HEK293 (cell line): ENCODE data around the gene COL4A1.

Experiments
- CTCF ChIA-PET: fragments of 350-600 bp; formaldehyde crosslinking; extraction: SDS; loops from one replicate; lab custom pipeline; 2021; ENCODE audit warnings: antibody characterized with exemption; lab: Yijun Ruan, JAX
- POLR2A ChIA-PET: fragments of 300-600 bp; formaldehyde crosslinking; extraction: SDS; loops from one replicate; lab custom pipeline; 2020; ENCODE audit warnings: antibody characterized with exemption, inconsistent platforms; lab: Yijun Ruan, JAX
- H3K27ac ChIP-seq: fragments of 200-500 bp; sonication (Bioruptor generic); 2 replicates; pipeline ENCODE4 v1.5.1; 2014; ENCODE audit warnings: low read depth, low read length, control low read depth, inconsistent platforms; ENCODE audit errors: extremely low read depth
- H3K36me3 ChIP-seq, 2 experiments: fragments of 200-500 bp in 1 of 2; sonication (Bioruptor generic) in 1 of 2; 1 replicate in 1 of 2; 2 replicates in 1 of 2; pipeline ENCODE4 v1.5.1; 2014 to 2017; ENCODE audit warnings: inconsistent platforms in 2 of 2, low read length in 2 of 2; ENCODE audit not compliant: control insufficient read depth in 2 of 2, insufficient read depth in 1 of 2
- H3K4me1 ChIP-seq: fragments of 200-500 bp; sonication (Bioruptor generic); 2 replicates; pipeline ENCODE4 v1.5.1; 2014; ENCODE audit warnings: mild to moderate bottlenecking, low read length, inconsistent platforms; ENCODE audit not compliant: control insufficient read depth, insufficient read depth
- H3K4me3 ChIP-seq: 2 replicates; pipeline ENCODE4 v1.5.1; 2011; ENCODE audit warnings: low read depth, mild to moderate bottlenecking, control low read depth, low read length, moderate library complexity
- H3K9me3 ChIP-seq: fragments of 200-500 bp; sonication (Bioruptor generic); 2 replicates; pipeline ENCODE4 v1.5.1; 2014; ENCODE audit warnings: low read depth, low read length, inconsistent platforms; ENCODE audit not compliant: control insufficient read depth, insufficient read depth
- GLI2 ChIP-seq: fragments of 450-650 bp; formaldehyde crosslinking; IDR thresholded peaks from 2 replicates; pipeline ENCODE4; 2017; ENCODE audit warnings: missing biosample characterization, missing genetic modification characterization, low read depth, borderline replicate concordance
- GLI4 ChIP-seq: fragments of 450-650 bp; formaldehyde crosslinking; IDR thresholded peaks from 2 replicates; pipeline ENCODE4 v1.5.1; 2016; ENCODE audit warnings: missing biosample characterization, missing genetic modification characterization
- IKZF3 ChIP-seq: fragments of 450-650 bp; IDR thresholded peaks from 2 replicates; pipeline ENCODE4 v1.5.0; 2018; ENCODE audit warnings: missing biosample characterization, mild to moderate bottlenecking, missing genetic modification characterization, moderate library complexity
- KLF8 ChIP-seq: fragments of 450-650 bp; formaldehyde crosslinking; IDR thresholded peaks from 2 replicates; pipeline ENCODE4 v1.5.1; 2016; ENCODE audit warnings: missing biosample characterization, missing genetic modification characterization
- KLF9 ChIP-seq: fragments of 450-650 bp; formaldehyde crosslinking; IDR thresholded peaks from 2 replicates; pipeline ENCODE4 v1.5.1; 2016; ENCODE audit warnings: missing biosample characterization, missing genetic modification characterization, low read depth
- OSR2 ChIP-seq: fragments of 450-650 bp; formaldehyde crosslinking; IDR thresholded peaks from 2 replicates; pipeline ENCODE4 v1.5.1; 2016; ENCODE audit warnings: missing biosample characterization, missing genetic modification characterization
- SETDB1 ChIP-seq: IDR thresholded peaks from one replicate; pipeline ENCODE4 v1.6.1; 2017; ENCODE audit warnings: mild to moderate bottlenecking, low read length, moderate library complexity, mixed read lengths; ENCODE audit not compliant: insufficient read length
- YY1 ChIP-seq: fragments of 450-650 bp; formaldehyde crosslinking; IDR thresholded peaks from 2 replicates; pipeline ENCODE4 v1.5.1; 2018; ENCODE audit warnings: missing biosample characterization, missing genetic modification characterization
- ZBTB8A ChIP-seq: fragments of 450-650 bp; formaldehyde crosslinking; IDR thresholded peaks from 2 replicates; pipeline ENCODE4 v1.5.1; 2016; ENCODE audit warnings: missing biosample characterization, missing genetic modification characterization
- ZEB2 ChIP-seq: fragments of 450-650 bp; formaldehyde crosslinking; IDR thresholded peaks from 2 replicates; pipeline ENCODE4 v1.5.1; 2016; ENCODE audit warnings: missing biosample characterization, missing genetic modification characterization
- ZFP41 ChIP-seq: fragments of 450-650 bp; formaldehyde crosslinking; IDR thresholded peaks from 2 replicates; pipeline ENCODE4 v1.5.1; 2016; ENCODE audit warnings: missing biosample characterization, missing genetic modification characterization, borderline replicate concordance
- ZNF10 ChIP-seq: fragments of 450-650 bp; formaldehyde crosslinking; IDR thresholded peaks from 2 replicates; pipeline ENCODE4 v1.5.1; 2017; ENCODE audit warnings: missing biosample characterization, missing genetic modification characterization
- ZNF121 ChIP-seq: fragments of 450-650 bp; formaldehyde crosslinking; IDR thresholded peaks from 2 replicates; pipeline ENCODE4 v1.5.1; 2016; ENCODE audit warnings: missing biosample characterization, missing genetic modification characterization
- ZNF138 ChIP-seq: fragments of 450-650 bp; formaldehyde crosslinking; IDR thresholded peaks from 2 replicates; pipeline ENCODE4 v1.5.1; 2016; ENCODE audit warnings: missing biosample characterization, missing genetic modification characterization, borderline replicate concordance
- ZNF16 ChIP-seq: fragments of 450-650 bp; formaldehyde crosslinking; IDR thresholded peaks from 2 replicates; pipeline ENCODE4 v1.5.1; 2016; ENCODE audit warnings: low read depth, missing biosample characterization, missing genetic modification characterization
- ZNF223 ChIP-seq: fragments of 450-650 bp; formaldehyde crosslinking; IDR thresholded peaks from 2 replicates; pipeline ENCODE4 v1.5.1; 2016; ENCODE audit warnings: missing biosample characterization, missing genetic modification characterization
- ZNF324 ChIP-seq: fragments of 450-650 bp; formaldehyde crosslinking; IDR thresholded peaks from 2 replicates; pipeline ENCODE4 v1.5.1; 2016; ENCODE audit warnings: missing biosample characterization, missing genetic modification characterization
- ZNF529 ChIP-seq: fragments of 450-650 bp; formaldehyde crosslinking; IDR thresholded peaks from 2 replicates; pipeline ENCODE4 v1.5.1; 2017; ENCODE audit warnings: missing genetic modification characterization, missing biosample characterization; ENCODE audit not compliant: insufficient replicate concordance
- ZNF571 ChIP-seq: fragments of 450-650 bp; formaldehyde crosslinking; IDR thresholded peaks from 2 replicates; pipeline ENCODE4 v1.5.0; 2017; ENCODE audit warnings: missing biosample characterization, missing genetic modification characterization
- ZNF654 ChIP-seq: fragments of 450-650 bp; formaldehyde crosslinking; IDR thresholded peaks from 2 replicates; pipeline ENCODE4 v1.5.1; 2016; ENCODE audit warnings: low read depth, missing biosample characterization, missing genetic modification characterization
- ZNF658 ChIP-seq: fragments of 450-650 bp; formaldehyde crosslinking; IDR thresholded peaks from 2 replicates; pipeline ENCODE4; 2016; ENCODE audit warnings: missing biosample characterization, missing genetic modification characterization
- ZNF670 ChIP-seq: fragments of 450-650 bp; formaldehyde crosslinking; IDR thresholded peaks from 2 replicates; pipeline ENCODE4 v1.5.1; 2016; ENCODE audit warnings: missing biosample characterization, missing genetic modification characterization, low read depth
- ZNF677 ChIP-seq: fragments of 450-650 bp; IDR thresholded peaks from 2 replicates; pipeline ENCODE4 v1.5.0; 2018; ENCODE audit warnings: missing biosample characterization, mild to moderate bottlenecking, missing genetic modification characterization, moderate library complexity
- ZNF707 ChIP-seq: fragments of 450-650 bp; formaldehyde crosslinking; IDR thresholded peaks from 2 replicates; pipeline ENCODE4 v1.5.1; 2016; ENCODE audit warnings: missing biosample characterization, missing genetic modification characterization
- ZNF747 ChIP-seq: fragments of 450-650 bp; formaldehyde crosslinking; IDR thresholded peaks from 2 replicates; pipeline ENCODE4 v1.5.1; 2016; ENCODE audit warnings: missing biosample characterization, missing genetic modification characterization
- ZNF776 ChIP-seq: fragments of 450-650 bp; formaldehyde crosslinking; IDR thresholded peaks from 2 replicates; pipeline ENCODE4 v1.5.0; 2017; ENCODE audit warnings: missing biosample characterization, missing genetic modification characterization, borderline replicate concordance
- ZNF830 ChIP-seq: fragments of 450-650 bp; IDR thresholded peaks from 2 replicates; pipeline ENCODE4 v1.5.0; 2018; ENCODE audit warnings: missing biosample characterization, missing genetic modification characterization, low read depth, mild to moderate bottlenecking, moderate library complexity
- ZXDB ChIP-seq: fragments of 450-650 bp; formaldehyde crosslinking; IDR thresholded peaks from 2 replicates; pipeline ENCODE4 v1.5.1; 2016; ENCODE audit warnings: missing biosample characterization, missing genetic modification characterization
- TF ChIP-seq, protein P1 (sequence below): fragments of 450-650 bp; formaldehyde crosslinking; IDR thresholded peaks from 2 replicates; pipeline ENCODE4 v1.5.1; 2017; ENCODE audit warnings: missing biosample characterization, missing genetic modification characterization
- TF ChIP-seq, protein P2 (sequence below): fragments of 450-650 bp; formaldehyde crosslinking; IDR thresholded peaks from 2 replicates; pipeline ENCODE4 v1.5.1; 2016; ENCODE audit warnings: missing biosample characterization, missing genetic modification characterization, borderline replicate concordance

The COL4A1 gene

DNA sequence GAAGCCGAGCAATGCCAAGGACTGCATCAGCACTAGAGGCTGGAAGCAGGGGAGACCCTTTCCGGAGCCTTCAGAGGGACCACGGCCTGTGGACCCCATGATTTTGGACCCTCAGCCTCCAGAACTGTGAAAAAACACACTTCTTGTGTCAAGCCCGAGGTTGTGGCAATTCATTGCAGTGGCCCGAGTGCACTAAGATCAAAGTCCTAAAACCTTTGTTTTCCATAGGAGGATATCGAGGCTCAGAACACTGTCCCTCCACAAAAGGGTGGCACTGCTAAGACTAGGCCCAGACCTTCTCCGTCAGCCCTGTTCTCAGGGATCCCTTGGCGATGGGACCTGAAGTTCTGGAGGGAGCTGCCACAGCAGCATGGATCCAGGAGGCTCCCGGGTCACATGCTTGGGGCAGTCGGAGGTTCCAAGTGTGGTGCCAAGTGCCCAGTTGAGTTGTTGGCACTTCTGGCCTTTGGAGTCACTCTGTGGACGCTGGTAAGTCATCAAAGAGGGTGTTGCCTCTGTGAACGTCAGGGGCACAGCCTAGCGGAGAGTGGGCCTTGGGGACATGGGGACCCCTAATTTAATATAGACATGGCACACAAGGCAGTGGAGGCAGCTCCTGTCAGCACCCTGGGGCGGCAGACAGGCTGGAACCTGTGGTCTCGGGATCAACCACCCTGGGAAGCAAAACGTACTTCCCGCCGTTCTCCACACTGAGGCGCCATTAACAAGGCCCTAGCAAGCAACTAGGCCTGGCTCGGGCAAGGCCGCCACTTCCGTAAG is 199.2 kb downstream of the COL4A1 start:
- Histone ChIP-seq H3K36me3 (no peaks in the 10 kb centered on the region), H3K4me1 (no peaks in the 10 kb centered on the region), H3K9me3 (no peaks in the 10 kb centered on the region), H3K4me3 (no peak overlapping the region), H3K27ac (no peak overlapping the region)
- no peak for TF ChIP-seq ZNF223 (tag by site-specific recombination)
- TF ChIP-seq, protein P1, sequence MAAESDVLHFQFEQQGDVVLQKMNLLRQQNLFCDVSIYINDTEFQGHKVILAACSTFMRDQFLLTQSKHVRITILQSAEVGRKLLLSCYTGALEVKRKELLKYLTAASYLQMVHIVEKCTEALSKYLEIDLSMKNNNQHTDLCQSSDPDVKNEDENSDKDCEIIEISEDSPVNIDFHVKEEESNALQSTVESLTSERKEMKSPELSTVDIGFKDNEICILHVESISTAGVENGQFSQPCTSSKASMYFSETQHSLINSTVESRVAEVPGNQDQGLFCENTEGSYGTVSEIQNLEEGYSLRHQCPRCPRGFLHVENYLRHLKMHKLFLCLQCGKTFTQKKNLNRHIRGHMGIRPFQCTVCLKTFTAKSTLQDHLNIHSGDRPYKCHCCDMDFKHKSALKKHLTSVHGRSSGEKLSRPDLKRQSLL (tag by site-specific recombination), result no peak
- TF ChIP-seq KLF9 (tag by site-specific recombination), result no peak
- no peak for TF ChIP-seq ZBTB8A (tag by site-specific recombination)
- no peak for TF ChIP-seq ZNF10 (tag by site-specific recombination)
- no peak for TF ChIP-seq GLI2
- no peak for TF ChIP-seq ZNF654 (tag by site-specific recombination)
- no peak for TF ChIP-seq KLF8 (tag by site-specific recombination)
- TF ChIP-seq ZNF747 (tag by site-specific recombination), result no peak
- no peak for TF ChIP-seq ZNF16 (tag by site-specific recombination)
- no peak for TF ChIP-seq IKZF3
- no peak for TF ChIP-seq ZXDB (tag by site-specific recombination)
- TF ChIP-seq ZNF529 (tag by site-specific recombination), result no peak
- TF ChIP-seq ZNF658 (tag by site-specific recombination), result no peak
- CTCF ChIA-PET, result interaction anchor here (0.6 kb wide), 2 partner anchors 432 to 962 kb away, joined by 3 read pairs; no protein-coding TSS in a partner anchor
- POLR2A ChIA-PET, result no interaction called here

DNA sequence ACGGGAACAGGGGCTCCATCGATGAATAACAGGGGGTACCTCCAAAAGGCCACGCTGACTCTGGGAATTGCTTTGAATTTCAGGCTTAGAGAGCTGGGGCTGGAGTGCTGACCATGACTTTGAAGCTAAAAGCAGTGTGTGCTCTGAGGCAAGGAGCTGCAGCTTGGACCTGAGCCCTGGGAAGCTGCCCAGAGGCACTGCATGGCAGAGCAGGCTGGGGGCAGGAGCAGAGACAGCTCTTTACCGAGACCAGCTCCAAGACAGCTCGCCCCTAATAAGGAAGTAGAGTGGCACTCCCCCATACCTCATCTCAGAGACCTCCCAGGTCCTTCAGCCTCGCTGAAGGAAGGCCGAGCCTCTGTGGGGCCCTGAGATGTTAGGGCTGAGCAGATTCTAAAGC is 200.2 kb downstream of the COL4A1 start:
- H3K9me3 ChIP-seq, result no peaks in the 10 kb centered on the region
- TF ChIP-seq ZNF121 (tag by site-specific recombination) (no peak), ZNF571 (tag by site-specific recombination) (no peak), ZNF776 (no peak)
- H3K36me3 ChIP-seq, result no peaks in the 10 kb centered on the region
- no peaks in the 10 kb centered on the region for H3K4me1 ChIP-seq
- CTCF ChIA-PET, result interaction anchor here (0.7 kb wide), 1 partner anchor 262 kb away, joined by 3 read pairs; no protein-coding TSS in a partner anchor
- H3K27ac ChIP-seq, result no peak overlapping the region
- POLR2A ChIA-PET, result no interaction called here
- no peak overlapping the region for H3K4me3 ChIP-seq

DNA sequence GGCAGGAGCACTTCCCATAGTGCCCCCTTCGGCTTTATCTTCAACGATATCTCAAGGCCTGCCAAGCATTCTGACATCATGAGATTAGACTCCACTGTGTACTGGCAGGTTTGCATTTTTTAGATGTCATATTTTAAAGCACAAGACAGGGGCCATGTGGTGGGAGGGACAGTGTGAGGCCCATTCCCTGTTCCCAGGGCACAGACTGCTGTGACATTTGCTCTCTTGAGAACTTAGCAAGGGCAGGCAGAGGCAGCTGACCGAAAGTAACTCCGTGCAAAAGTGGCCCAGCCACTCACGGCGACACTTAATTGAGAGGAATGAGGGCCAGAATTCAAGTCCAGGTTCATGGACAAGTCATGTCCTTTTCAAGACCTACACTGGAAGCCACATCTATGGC is 201.8 kb downstream of the COL4A1 start:
- Histone ChIP-seq H3K27ac (no peak overlapping the region), H3K9me3 (no peaks in the 10 kb centered on the region), H3K36me3 (no peaks in the 10 kb centered on the region), H3K4me3 (no peak overlapping the region), H3K4me1 (no peaks in the 10 kb centered on the region)
- CTCF ChIA-PET, result interaction anchor here (0.6 to 0.7 kb wide), 2 partner anchors 8 to 519 kb away, joined by 3 read pairs; no protein-coding TSS in a partner anchor
- POLR2A ChIA-PET, result no interaction called here
- TF ChIP-seq GLI4 (tag by site-specific recombination) (no peak), ZFP41 (tag by site-specific recombination) (no peak), ZNF677 (tag by site-specific recombination) (no peak), ZEB2 (tag by site-specific recombination) (no peak), SETDB1 (no peak), YY1 (no peak), ZNF138 (tag by site-specific recombination) (no peak), ZNF670 (tag by site-specific recombination) (no peak), ZNF324 (no peak), ZNF16 (tag by site-specific recombination) (no peak), ZNF830 (no peak), ZXDB (tag by site-specific recombination) (no peak), KLF8 (tag by site-specific recombination) (no peak), ZNF707 (tag by site-specific recombination) (no peak), OSR2 (no peak)
- TF ChIP-seq, protein P2, sequence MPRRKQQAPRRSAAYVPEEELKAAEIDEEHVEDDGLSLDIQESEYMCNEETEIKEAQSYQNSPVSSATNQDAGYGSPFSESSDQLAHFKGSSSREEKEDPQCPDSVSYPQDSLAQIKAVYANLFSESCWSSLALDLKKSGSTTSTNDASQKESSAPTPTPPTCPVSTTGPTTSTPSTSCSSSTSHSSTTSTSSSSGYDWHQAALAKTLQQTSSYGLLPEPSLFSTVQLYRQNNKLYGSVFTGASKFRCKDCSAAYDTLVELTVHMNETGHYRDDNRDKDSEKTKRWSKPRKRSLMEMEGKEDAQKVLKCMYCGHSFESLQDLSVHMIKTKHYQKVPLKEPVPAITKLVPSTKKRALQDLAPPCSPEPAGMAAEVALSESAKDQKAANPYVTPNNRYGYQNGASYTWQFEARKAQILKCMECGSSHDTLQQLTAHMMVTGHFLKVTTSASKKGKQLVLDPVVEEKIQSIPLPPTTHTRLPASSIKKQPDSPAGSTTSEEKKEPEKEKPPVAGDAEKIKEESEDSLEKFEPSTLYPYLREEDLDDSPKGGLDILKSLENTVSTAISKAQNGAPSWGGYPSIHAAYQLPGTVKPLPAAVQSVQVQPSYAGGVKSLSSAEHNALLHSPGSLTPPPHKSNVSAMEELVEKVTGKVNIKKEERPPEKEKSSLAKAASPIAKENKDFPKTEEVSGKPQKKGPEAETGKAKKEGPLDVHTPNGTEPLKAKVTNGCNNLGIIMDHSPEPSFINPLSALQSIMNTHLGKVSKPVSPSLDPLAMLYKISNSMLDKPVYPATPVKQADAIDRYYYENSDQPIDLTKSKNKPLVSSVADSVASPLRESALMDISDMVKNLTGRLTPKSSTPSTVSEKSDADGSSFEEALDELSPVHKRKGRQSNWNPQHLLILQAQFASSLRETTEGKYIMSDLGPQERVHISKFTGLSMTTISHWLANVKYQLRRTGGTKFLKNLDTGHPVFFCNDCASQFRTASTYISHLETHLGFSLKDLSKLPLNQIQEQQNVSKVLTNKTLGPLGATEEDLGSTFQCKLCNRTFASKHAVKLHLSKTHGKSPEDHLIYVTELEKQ, result no peak
